Fibroblast of lung (primary cell): ENCODE results near the gene ITIH4. TPM values are rescaled to one million over a fixed set of nuclear protein-coding genes. Genes with fewer than 3 reads are reported as not detected.

Experiments used
- DNase-seq, 2 donors: peaks; one replicate each; pipeline versions ENCODE4 v3.0.0 to v3.0.0-alpha.2; 2010; ENCODE audit warnings: low read depth in 2 of 2
- H2AFZ ChIP-seq: 2 replicates; pipeline ENCODE4 v1.5.1; 2012; ENCODE audit warnings: low read length, control low read depth, inconsistent platforms
- H3K27ac ChIP-seq: 2 replicates; pipeline ENCODE4 v1.5.1; 2011; ENCODE audit warnings: low read length, control low read depth; ENCODE audit not compliant: insufficient read depth
- H3K27me3 ChIP-seq: 2 replicates; pipeline ENCODE4 v1.5.1; 2011; ENCODE audit warnings: mild to moderate bottlenecking, low read length; ENCODE audit not compliant: control insufficient read depth, insufficient read depth
- H3K36me3 ChIP-seq: 2 replicates; pipeline ENCODE4 v1.5.1; 2011; ENCODE audit warnings: low read length; ENCODE audit not compliant: control insufficient read depth, insufficient read depth
- H3K4me1 ChIP-seq: 2 replicates; pipeline ENCODE4 v1.5.1; 2011; ENCODE audit warnings: low read length; ENCODE audit not compliant: control insufficient read depth, insufficient read depth; ENCODE audit errors: extremely low read depth
- H3K4me2 ChIP-seq: 2 replicates; pipeline ENCODE4 v1.5.1; 2011; ENCODE audit warnings: low read length, control low read depth; ENCODE audit not compliant: insufficient read depth; ENCODE audit errors: extremely low read depth
- H3K4me3 ChIP-seq, 4 experiments: fragments of 200-600 bp in 1 of 4; sonication (generic) in 1 of 4; replicated peaks in 1 of 4; 2 replicates each; pipeline ENCODE4 v1.5.1; 2011 to 2016; ENCODE audit warnings: low read length in 4 of 4, low read depth in 3 of 4, mild to moderate bottlenecking in 3 of 4, control low read depth in 2 of 4, inconsistent platforms in 1 of 4, mixed read lengths in 1 of 4; ENCODE audit not compliant: insufficient read depth in 1 of 4; ENCODE audit errors: control extremely low read depth in 1 of 4
- H3K79me2 ChIP-seq: 2 replicates; pipeline ENCODE4 v1.5.1; 2012; ENCODE audit warnings: mild to moderate bottlenecking, low read length, inconsistent platforms; ENCODE audit not compliant: control insufficient read depth, insufficient read depth
- H3K9ac ChIP-seq: 2 replicates; pipeline ENCODE4 v1.5.1; 2011; ENCODE audit warnings: mild to moderate bottlenecking, low read length, control low read depth; ENCODE audit not compliant: insufficient read depth
- H3K9me3 ChIP-seq: 2 replicates; pipeline ENCODE4 v1.5.1; 2012; ENCODE audit warnings: low read depth, low read length; ENCODE audit not compliant: control insufficient read depth, insufficient read depth
- H4K20me1 ChIP-seq: 2 replicates; pipeline ENCODE4 v1.5.1; 2011; ENCODE audit warnings: low read length; ENCODE audit not compliant: control insufficient read depth, insufficient read depth; ENCODE audit errors: extremely low read depth
- CTCF ChIP-seq, 2 donors: IDR thresholded peaks in 1 of 2; conservative IDR thresholded peaks in 1 of 2; 1 replicate in 1 of 2; 2 replicates in 1 of 2; pipeline ENCODE4 v1.5.1; 2011 to 2012; ENCODE audit warnings: low read length in 2 of 2, control low read depth in 1 of 2, inconsistent platforms in 1 of 2, low read depth in 1 of 2, mild to moderate bottlenecking in 1 of 2
- EZH2 ChIP-seq: IDR thresholded peaks from 2 replicates; pipeline ENCODE4 v1.5.1; 2012; ENCODE audit warnings: low read length, control low read depth, mild to moderate bottlenecking; ENCODE audit errors: missing control alignments
- polyA plus RNA-seq, 2 donors: library from polyadenylated mRNA; depleted of rRNA in 1 of 2; stranded (reverse) in 1 of 2; unstranded in 1 of 2; fragments of >200 nt; gene quantifications; 2 replicates each; pipeline ENCODE4 v1.2.1, GENCODE V29; 2011 to 2012; ENCODE audit warnings: missing spikeins in 1 of 2
- total RNA-seq: library from RNA; depleted of rRNA; stranded (reverse); fragments of >200 nt; gene quantifications from 2 replicates; pipeline ENCODE4 v1.2.1, GENCODE V29; 2014

The ITIH4 gene
- total and polyA plus RNA-seq, 2 donors (not counting 1 experiment from before 2014, with no cell fraction given): 1.1 to 2.6 TPM

- Histone ChIP-seq H3K79me2 (no peaks in the 10 kb centered on the region), H2AFZ (no peak overlapping the region), H3K27me3 (peaks cover 20% of the 10 kb centered on the region), H3K4me2 (no peak overlapping the region), H3K9ac (no peak overlapping the region), H3K9me3 (no peaks in the 10 kb centered on the region), H4K20me1 (no peaks in the 10 kb centered on the region), H3K36me3 (no peaks in the 10 kb centered on the region), H3K27ac (no peak overlapping the region), H3K4me1 (no peaks in the 10 kb centered on the region), H3K4me3 (no peak overlapping the region)
- no peak for DNase-seq
- TF ChIP-seq EZH2: no peak
- no peak for TF ChIP-seq CTCF (conservative IDR thresholded peaks at IDR 0.05 in 1 of 2, IDR thresholded peaks at IDR 0.05 in 1 of 2; ENCODE audit: low read depth in 1 of 2, low read length in 2 of 2)
These were observed 47.9 kb downstream of the ITIH4 start for GRCh38 chr3:52782412-52783210.

- H3K27me3 ChIP-seq: peaks cover 20% of the 10 kb centered on the region
- H3K4me2 ChIP-seq: no peak overlapping the region
- H2AFZ ChIP-seq: no peak overlapping the region
- TF ChIP-seq EZH2 (no peak), CTCF (conservative IDR thresholded peaks at IDR 0.05 in 1 of 2, IDR thresholded peaks at IDR 0.05 in 1 of 2; ENCODE audit: low read depth in 1 of 2, low read length in 2 of 2) (no peak)
- H3K9me3 ChIP-seq: no peaks in the 10 kb centered on the region
- no peak overlapping the region for H3K27ac ChIP-seq
- H4K20me1 ChIP-seq: no peaks in the 10 kb centered on the region
- DNase-seq: no peak
- H3K4me1 ChIP-seq: no peaks in the 10 kb centered on the region
- H3K9ac ChIP-seq: no peak overlapping the region
- no peaks in the 10 kb centered on the region for H3K79me2 ChIP-seq
- no peaks in the 10 kb centered on the region for H3K36me3 ChIP-seq
- no peak overlapping the region for H3K4me3 ChIP-seq
These were observed 48.7 kb downstream of the ITIH4 start for GRCh38 chr3:52781741-52782140.

- Histone ChIP-seq H2AFZ (no peak overlapping the region), H3K36me3 (no peaks in the 10 kb centered on the region), H4K20me1 (no peaks in the 10 kb centered on the region), H3K79me2 (no peaks in the 10 kb centered on the region), H3K4me2 (no peak overlapping the region), H3K4me3 (no peak overlapping the region), H3K27me3 (peaks cover 17% of the 10 kb centered on the region), H3K27ac (no peak overlapping the region), H3K9ac (no peak overlapping the region), H3K4me1 (no peaks in the 10 kb centered on the region), H3K9me3 (no peaks in the 10 kb centered on the region)
- TF ChIP-seq CTCF (conservative IDR thresholded peaks at IDR 0.05 in 1 of 2, IDR thresholded peaks at IDR 0.05 in 1 of 2; ENCODE audit: low read depth in 1 of 2, low read length in 2 of 2) (no peak), EZH2 (no peak)
- no peak for DNase-seq
These were observed 50.5 kb downstream of the ITIH4 start for GRCh38 chr3:52779837-52780585.
